HepG2 (cell line): ENCODE data around the gene GRIN2D. TPM values are rescaled to one million over a fixed set of nuclear protein-coding genes. Genes with fewer than 3 reads are reported as not detected.

Source experiments
- MAFG ChIP-seq: sonication (generic); formaldehyde crosslinking; IDR thresholded peaks from 2 replicates; pipeline ENCODE4 v1.5.1; 2020; ENCODE audit warnings: mild to moderate bottlenecking, missing genetic modification reagents
- MBD4 ChIP-seq: IDR thresholded peaks from 2 replicates; pipeline ENCODE4 v1.6.1; 2012; ENCODE audit warnings: low read length, inconsistent platforms, borderline replicate concordance
- SP1 ChIP-seq, 2 experiments: fragments of 450-650 bp in 1 of 2; sonication (generic) in 1 of 2; formaldehyde crosslinking in 1 of 2; IDR thresholded peaks; 2 replicates each; pipeline versions ENCODE4 v1.4.0 to v1.6.1; 2016 to 2020; ENCODE audit warnings: missing genetic modification reagents in 1 of 2
- ZBTB25 ChIP-seq: IDR thresholded peaks from 2 replicates; pipeline ENCODE4 v1.6.1; 2018; ENCODE audit warnings: missing genetic modification reagents
- ZBTB44 ChIP-seq: sonication (generic); formaldehyde crosslinking; IDR thresholded peaks from 2 replicates; pipeline ENCODE4 v1.4.0; 2020; ENCODE audit warnings: missing genetic modification reagents
- ZNF256 ChIP-seq: sonication (generic); formaldehyde crosslinking; conservative IDR thresholded peaks from 2 replicates; pipeline ENCODE4 v1.4.0; 2020; ENCODE audit warnings: missing genetic modification reagents
- ZNF281 ChIP-seq: sonication (generic); formaldehyde crosslinking; IDR thresholded peaks from 2 replicates; pipeline ENCODE4 v1.4.0; 2020; ENCODE audit warnings: missing genetic modification reagents, borderline replicate concordance
- ZNF335 ChIP-seq: sonication (generic); formaldehyde crosslinking; IDR thresholded peaks from 2 replicates; pipeline ENCODE4 v1.4.0; 2020; ENCODE audit warnings: missing genetic modification reagents
- ZNF362 ChIP-seq: sonication (generic); formaldehyde crosslinking; IDR thresholded peaks from 2 replicates; pipeline ENCODE4 v1.4.0; 2020; ENCODE audit warnings: missing genetic modification reagents, mild to moderate bottlenecking, borderline replicate concordance
- ZNF572 ChIP-seq: sonication (generic); formaldehyde crosslinking; IDR thresholded peaks from 2 replicates; pipeline ENCODE4 v1.5.1; 2020; ENCODE audit warnings: mild to moderate bottlenecking, missing genetic modification reagents
- polyA plus RNA-seq, 8 experiments: library from polyadenylated mRNA; depleted of rRNA in 3 of 8; stranded (reverse) in 7 of 8; unstranded in 1 of 8; fragments of >200 nt; fragmentation: Illumina TruSeq in 4 of 8; extraction: Trizol in 4 of 8; gene quantifications; 2 replicates each; pipeline versions ENCODE4 v1.2.1 to v1.2.3, GENCODE V29; 2011 to 2016; ENCODE audit warnings: low read depth in 4 of 8, missing spikeins in 1 of 8, mixed read lengths in 1 of 8; ENCODE audit not compliant: insufficient read depth in 1 of 8
- total RNA-seq, 5 experiments: library from RNA; depleted of rRNA; stranded (reverse); fragments of >200 nt; fragmentation: Illumina TruSeq; extraction: Trizol; gene quantifications; 2 replicates each; pipeline ENCODE4 v1.2.3, GENCODE V29; 2016; ENCODE audit warnings: low read depth in 1 of 5

GRIN2D gene
- total and polyA plus RNA-seq, 2 of the 13 experiments (the other 11 are each of a cell fraction or from before 2014, with no cell fraction given): 0.02 to 0.13 TPM

- TF ChIP-seq ZBTB44 (CRISPR knock-in tag): no peak
- no peak for TF ChIP-seq MAFG (CRISPR knock-in tag)
- no peak for TF ChIP-seq SP1 (IDR thresholded peaks at IDR 0.05)
- 0 out of 2 replicates have a peak, but pooled peaks have one; percentile 41 for TF ChIP-seq SP1 (CRISPR knock-in tag; IDR thresholded peaks at IDR 0.05)
- TF ChIP-seq ZNF281 (CRISPR knock-in tag): 0 out of 2 replicates have a peak, but pooled peaks have one; percentile 12
- TF ChIP-seq ZNF362: peak; percentile 61; the same call in 1 of the 2 replicates
- TF ChIP-seq MBD4: no peak
- TF ChIP-seq ZNF256 (CRISPR knock-in tag): no peak
- TF ChIP-seq ZNF572 (CRISPR knock-in tag): no peak
- TF ChIP-seq ZNF335 (CRISPR knock-in tag): 0 out of 2 replicates have a peak, but pooled peaks have one; percentile 42
- no peak for TF ChIP-seq ZBTB25
- TF ChIP-seq, all 625 proteins: peak for 26
These were observed 25.9 kb downstream of the GRIN2D start (continued) for GRCh38 chr19:48419158-48419920.
